SK-N-MC (cell line): ENCODE data around the gene B4GAT1.

Experiments used
- EZH2 ChIP-seq: fragments of 200-600 bp; sonication (generic); IDR thresholded peaks from one replicate; pipeline ENCODE4 v1.6.1; 2017; ENCODE audit warnings: antibody characterized with exemption
- FOXP2 ChIP-seq: optimal IDR thresholded peaks from 2 replicates; pipeline ENCODE3; 2011; ENCODE audit warnings: mild to moderate bottlenecking, moderate library complexity; ENCODE audit not compliant: insufficient read depth; ENCODE audit errors: extremely low read length, control extremely low read depth
- POLR2AphosphoS5 ChIP-seq: IDR thresholded peaks from 2 replicates; pipeline ENCODE4 v1.6.1; 2012; ENCODE audit warnings: mild to moderate bottlenecking, low read depth, low read length, borderline replicate concordance

GRCh38 chr11:66365711-66366619 is 18.5 kb upstream of the B4GAT1 start:
- TF ChIP-seq EZH2: no peak
- peak; percentile 53; the same call in 1 of the 2 replicates for TF ChIP-seq POLR2AphosphoS5
- no peak for TF ChIP-seq FOXP2
